T follicular helper cell (primary cell): ENCODE results near the gene MINK1.
"Not testable (repeated sequence)": the region's sequence is repeated elsewhere in the genome, so short reads cannot be mapped to it uniquely, and the experiment has no call there.

Experiments used
- DNase-seq: peaks from one replicate; pipeline ENCODE4 v3.0.0-alpha.2; 2020; ENCODE audit warnings: low read depth

Gene MINK1

GRCh38 chr17:4811471-4811870 is 21.7 kb upstream of the MINK1 start:
- DNase-seq = no peak

DNA sequence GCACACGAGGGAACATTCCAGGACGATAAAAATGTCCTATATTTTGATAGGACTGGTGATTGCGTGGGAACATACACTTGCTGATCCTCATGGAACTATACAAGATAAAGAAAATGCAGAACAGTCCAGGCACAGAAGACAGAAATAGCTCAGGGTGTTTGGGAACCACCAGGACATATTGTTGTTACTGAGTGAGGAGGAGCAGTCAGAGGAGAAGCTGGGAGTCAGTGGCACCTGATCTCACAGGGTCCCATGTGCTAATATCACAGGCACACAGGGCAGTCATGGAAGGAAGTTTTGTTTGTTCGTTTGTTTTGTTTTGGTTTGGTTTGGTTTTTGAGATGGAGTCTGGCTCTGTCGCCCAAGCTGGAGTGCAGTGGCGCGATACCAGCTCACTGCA is 20.4 kb upstream of the MINK1 start:
- no peak for DNase-seq

GRCh38 chr17:4815043-4815675 is 18.0 kb upstream of the MINK1 start:
- DNase-seq = no peak

GRCh38 chr17:4816826-4817225 is 16.3 kb upstream of the MINK1 start:
- DNase-seq = no peak

DNA sequence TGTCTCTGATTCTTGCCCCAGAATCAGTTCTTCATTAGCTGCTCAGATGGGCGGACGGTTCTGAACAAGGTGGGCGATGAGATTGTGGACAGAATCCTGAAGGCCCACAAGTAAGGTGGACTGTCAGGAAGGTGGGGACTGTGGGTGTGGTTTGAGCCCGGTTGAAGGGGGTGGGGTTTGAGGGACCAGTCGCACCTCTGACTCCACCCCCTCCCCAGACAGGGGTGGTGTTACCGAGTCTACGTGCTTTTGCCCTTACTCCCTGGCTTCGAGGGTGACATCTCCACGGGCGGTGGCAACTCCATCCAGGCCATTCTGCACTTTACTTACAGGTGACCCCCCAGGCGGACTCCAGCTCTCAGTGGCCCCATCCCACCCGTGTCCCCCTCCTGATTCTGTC is 14.9 kb upstream of the MINK1 start:
- DNase-seq = no peak

DNA sequence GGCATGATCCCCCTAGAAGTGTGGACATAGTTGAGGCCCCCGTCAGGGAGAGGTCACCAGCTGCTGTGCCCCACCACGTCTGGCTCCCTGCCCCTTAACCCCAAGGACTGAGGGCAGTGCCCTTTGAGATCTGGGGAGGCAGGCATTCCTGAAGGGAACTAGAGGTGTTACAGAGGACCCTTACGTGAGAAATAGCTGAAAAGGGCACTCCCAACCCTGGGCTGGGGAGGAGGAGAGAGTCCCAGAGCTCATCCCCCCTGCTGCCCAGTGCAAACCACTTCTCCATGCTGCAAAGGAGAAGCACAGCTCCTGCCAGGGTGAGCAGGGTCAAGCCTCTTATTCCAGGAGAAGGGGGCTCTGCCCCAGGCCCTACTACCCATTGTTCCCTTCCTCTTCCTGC is 10.3 kb upstream of the MINK1 start:
- no peak for DNase-seq

- DNase-seq = no peak
Measured at GRCh38 chr17:4823373-4824089, 9.6 kb upstream of the MINK1 start.

DNA sequence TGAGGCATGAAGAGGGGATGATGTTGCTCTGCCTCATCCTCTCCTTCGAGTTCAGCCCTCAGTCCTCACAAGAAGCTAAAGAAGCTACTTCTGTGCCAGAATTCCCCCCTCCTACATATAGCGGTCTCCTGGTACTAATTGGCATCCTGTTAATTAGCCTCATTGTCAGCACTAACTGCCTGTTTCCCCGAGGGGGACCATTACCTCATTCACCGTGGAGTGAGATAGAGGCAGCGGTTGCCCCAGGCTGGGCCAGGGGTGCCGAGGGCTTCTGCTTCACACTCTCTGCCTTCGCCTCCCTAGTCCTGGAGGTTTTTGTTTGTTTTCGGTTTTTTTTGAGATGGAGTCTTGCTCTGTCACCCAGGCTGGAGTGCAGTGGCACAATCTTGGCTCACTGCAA is 5.7 kb upstream of the MINK1 start:
- no peak for DNase-seq

GRCh38 chr17:4832829-4833177 is 337 bp upstream of the MINK1 start:
- DNase-seq = not testable (repeated sequence)

DNA sequence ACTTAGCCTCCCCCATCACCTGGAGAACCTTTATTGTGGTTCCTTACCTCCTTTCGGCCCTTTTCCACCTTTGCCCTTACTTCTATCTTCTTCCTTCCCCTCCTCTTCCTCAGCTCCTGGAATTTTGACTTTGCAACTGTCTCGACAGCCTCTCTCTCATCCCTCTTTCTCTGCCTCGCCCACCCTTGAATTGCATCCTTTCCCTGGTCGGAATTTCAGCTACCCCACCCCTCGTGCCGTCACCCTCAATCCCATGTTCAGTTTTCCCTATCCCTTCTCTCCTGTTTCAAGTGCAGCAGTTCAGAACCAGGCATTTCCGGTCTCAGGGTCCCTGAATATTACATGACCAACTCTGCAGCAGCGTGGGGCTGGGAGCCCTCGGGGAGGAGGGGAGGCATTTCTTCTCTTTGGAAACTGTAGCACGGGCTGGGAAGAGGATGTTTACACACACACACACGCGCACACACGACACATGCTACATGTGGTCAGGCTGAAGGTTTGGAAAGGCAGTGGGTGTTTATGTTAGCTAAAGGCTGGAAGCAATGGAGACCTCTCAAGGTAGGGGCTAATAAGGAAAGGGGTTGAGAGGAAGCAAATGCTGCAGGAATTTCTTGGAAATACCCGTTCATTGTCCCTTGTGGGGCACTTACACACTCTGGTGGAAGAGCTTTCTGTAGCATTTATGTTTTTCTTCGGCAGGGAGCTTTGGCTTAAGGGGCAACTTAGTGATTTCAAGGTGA is 971 bp downstream of the MINK1 start:
- DNase-seq = no peak

- DNase-seq = no peak
Measured at GRCh38 chr17:4834681-4835020, 1.5 kb downstream of the MINK1 start.

- DNase-seq = no peak
Measured at GRCh38 chr17:4836221-4836620, 3.1 kb downstream of the MINK1 start.

DNA sequence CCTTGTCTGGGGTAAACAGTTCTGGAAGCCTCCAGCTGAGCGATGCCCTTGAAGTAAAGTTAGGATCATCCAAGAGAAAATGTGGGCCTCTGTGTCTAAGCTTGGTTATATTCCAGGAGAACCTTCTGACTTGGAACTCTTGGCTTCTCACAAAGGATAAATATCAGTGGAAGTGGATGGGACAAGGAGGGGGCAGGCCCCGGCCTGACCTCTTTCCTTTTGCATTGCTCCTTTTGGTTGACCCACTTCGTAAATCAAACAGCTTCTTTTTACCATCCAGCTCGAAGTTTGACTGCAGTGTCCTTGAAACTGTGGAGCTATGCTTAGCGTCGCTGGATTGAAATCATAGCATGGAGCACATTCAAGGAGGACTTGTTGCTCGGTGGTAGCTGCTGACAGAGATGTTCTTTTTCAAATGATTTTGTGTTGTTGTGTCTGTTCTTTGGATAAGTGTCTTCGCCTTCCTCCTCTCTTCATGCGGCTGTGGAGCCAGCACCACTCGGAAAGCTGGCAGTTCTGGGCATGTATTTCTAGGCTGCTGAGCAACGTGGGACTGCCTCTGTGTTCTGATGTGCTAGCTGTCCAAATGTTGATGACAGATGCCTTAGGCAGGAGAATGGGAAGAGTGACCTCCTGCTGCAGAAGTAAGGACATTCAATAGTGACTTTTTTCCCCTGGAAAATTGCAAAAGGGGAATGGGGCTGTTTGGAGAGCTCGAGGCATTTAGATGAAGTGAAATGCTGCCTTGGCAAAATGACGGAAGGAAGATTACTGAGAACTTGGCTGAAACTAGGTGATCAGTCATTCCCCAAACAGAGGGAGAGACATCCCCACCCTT is 4.5 kb downstream of the MINK1 start:
- DNase-seq = no peak

- no peak for DNase-seq
Measured at GRCh38 chr17:4838309-4838785, 5.2 kb downstream of the MINK1 start.

- no peak for DNase-seq
Measured at GRCh38 chr17:4839221-4839620, 6.1 kb downstream of the MINK1 start.

- no peak for DNase-seq
Measured at GRCh38 chr17:4839965-4840892, 7.1 kb downstream of the MINK1 start.

- DNase-seq = no peak
Measured at GRCh38 chr17:4840893-4841242, 7.7 kb downstream of the MINK1 start.

DNA sequence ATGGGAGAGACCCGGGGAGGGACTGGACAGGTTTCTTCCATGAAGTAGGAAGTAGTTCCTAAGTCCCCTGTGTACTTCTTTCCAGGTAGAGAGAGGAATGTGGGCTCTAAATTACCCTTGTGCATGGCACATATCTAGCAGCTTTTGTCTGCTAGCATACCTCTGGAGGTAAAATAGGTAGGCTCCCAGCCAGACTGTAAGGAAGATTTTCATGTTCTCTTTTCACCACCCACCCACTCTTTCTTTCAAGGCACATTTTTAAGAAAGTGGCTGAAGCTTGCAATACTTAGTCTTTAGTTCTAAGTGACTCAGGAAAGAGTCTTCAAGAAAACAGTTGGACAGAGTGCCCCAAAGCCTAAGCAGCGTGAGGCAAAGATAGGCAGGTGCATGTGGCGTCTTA is 9.2 kb downstream of the MINK1 start:
- DNase-seq = no peak

DNA sequence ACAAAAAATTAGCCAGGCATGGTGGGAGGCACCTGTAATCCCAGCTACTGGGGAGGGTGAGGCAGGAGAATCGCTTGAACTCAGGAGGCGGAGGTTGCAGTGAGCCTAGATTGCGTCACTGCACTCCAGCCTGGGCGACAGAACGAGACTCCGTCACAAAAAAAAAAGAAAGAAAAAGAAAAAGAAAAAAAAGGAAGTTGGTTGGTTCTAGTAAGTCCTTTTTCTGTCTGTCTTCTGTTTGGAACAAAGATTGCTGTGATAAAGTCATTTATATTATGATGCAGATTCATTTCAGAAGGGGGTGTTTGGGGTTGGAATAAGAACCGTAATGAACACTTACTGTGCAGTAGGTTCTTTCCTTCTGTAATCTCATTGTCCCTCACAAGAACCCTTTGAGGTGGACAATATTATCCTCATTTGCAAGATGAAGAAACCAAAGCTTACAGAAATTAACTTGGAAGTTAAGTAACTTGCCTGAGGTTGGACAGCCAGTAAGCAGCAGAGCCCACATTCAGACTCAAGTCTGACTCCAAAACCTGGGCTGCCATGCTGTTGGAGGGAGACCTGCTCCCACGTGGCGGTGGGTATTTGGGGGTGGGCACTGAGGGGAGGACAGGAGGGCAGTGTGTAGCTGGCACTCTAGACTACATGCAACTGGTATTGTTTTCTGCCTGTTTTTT is 10.3 kb downstream of the MINK1 start:
- DNase-seq = no peak

DNA sequence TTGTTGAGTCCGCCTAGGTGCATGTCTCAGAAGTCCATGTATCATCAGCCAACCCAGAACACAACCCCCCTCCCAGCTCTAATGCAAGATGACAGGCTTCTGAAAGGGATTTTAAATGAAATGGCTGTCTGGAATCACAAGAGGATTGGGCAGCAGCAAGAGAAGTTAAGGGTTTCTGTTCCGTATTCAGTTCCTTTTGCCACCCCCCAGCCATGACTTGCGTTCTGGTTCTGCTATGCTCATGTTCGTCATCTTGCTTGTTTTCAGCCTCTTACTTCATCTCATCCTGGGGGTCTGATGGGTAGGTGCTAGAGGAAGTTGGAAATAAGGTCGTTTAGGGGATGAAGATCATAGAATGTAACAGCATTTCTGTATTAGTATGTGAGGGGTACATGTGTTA is 12.0 kb downstream of the MINK1 start:
- DNase-seq = no peak
